H1 (cell line): ENCODE measurements around the gene CCR2. TPM values are rescaled to one million over a fixed set of nuclear protein-coding genes. Genes with fewer than 3 reads are reported as not detected.

Source experiments
- CTCF ChIA-PET: fragments of 300-600 bp; sonication (Branson Sonifier 250); formaldehyde crosslinking; loops from one replicate; lab custom pipeline; 2021; ENCODE audit not compliant: partially characterized antibody; lab: Charles Lee
- POLR2A ChIA-PET: fragments of 300-600 bp; sonication (Branson Sonifier 250); formaldehyde crosslinking; loops from one replicate; lab custom pipeline; 2021; ENCODE audit warnings: inconsistent platforms; ENCODE audit not compliant: partially characterized antibody; lab: Charles Lee
- DNase-seq, 2 experiments: peaks; one replicate each; pipeline versions ENCODE4 v3.0.0 to v3.0.0-alpha.2; 2010 to 2022; ENCODE audit warnings: low spot score in 2 of 2, low read depth in 1 of 2, mixed read lengths in 1 of 2
- FAIRE-seq: peaks from 2 replicates; lab custom pipeline; 2011; peaks lifted over from hg19 to GRCh38; lab: Jason Lieb, UNC
- H2AFZ ChIP-seq: 2 replicates; pipeline ENCODE4 v1.8.1; 2012; ENCODE audit warnings: low read length, inconsistent platforms
- H2AK5ac ChIP-seq: 2 replicates; pipeline ENCODE4 v1.6.1; 2013; ENCODE audit warnings: low read depth, low read length
- H2BK120ac ChIP-seq: replicated peaks from 2 replicates; pipeline ENCODE3; 2013; ENCODE audit warnings: low read depth, low read length, inconsistent platforms
- H2BK12ac ChIP-seq: 2 replicates; pipeline ENCODE4 v1.6.1; 2013; ENCODE audit warnings: low read depth, low read length
- H2BK15ac ChIP-seq: 2 replicates; pipeline ENCODE4 v1.6.1; 2013; ENCODE audit warnings: low read length
- H2BK20ac ChIP-seq: 2 replicates; pipeline ENCODE4 v1.6.1; 2013; ENCODE audit warnings: low read length
- H2BK5ac ChIP-seq: 2 replicates; pipeline ENCODE4 v1.6.1; 2013; ENCODE audit warnings: low read depth, low read length
- H3K14ac ChIP-seq: 2 replicates; pipeline ENCODE4 v1.6.1; 2013; ENCODE audit warnings: inconsistent platforms; ENCODE audit not compliant: insufficient read length
- H3K18ac ChIP-seq: 2 replicates; pipeline ENCODE4 v1.6.1; 2013; ENCODE audit warnings: low read length; ENCODE audit errors: extremely low read depth
- H3K23ac ChIP-seq: 2 replicates; pipeline ENCODE4 v1.6.1; 2013; ENCODE audit warnings: inconsistent platforms; ENCODE audit not compliant: insufficient read length
- H3K23me2 ChIP-seq: 2 replicates; pipeline ENCODE4 v1.6.1; 2013; ENCODE audit warnings: low read depth, low read length
- H3K27ac ChIP-seq: 2 replicates; pipeline ENCODE4 v1.6.1; 2011; ENCODE audit warnings: low read depth, low read length, inconsistent platforms
- H3K27me3 ChIP-seq, 4 experiments: replicated peaks in 1 of 4; 1 replicate in 1 of 4; 2 replicates in 3 of 4; pipeline versions ENCODE4 v1.6.1 to v1.8.1; 2011 to 2013; ENCODE audit warnings: low read length in 3 of 4, mild to moderate bottlenecking in 3 of 4, inconsistent platforms in 2 of 4, mixed read lengths in 2 of 4, moderate library complexity in 1 of 4; ENCODE audit not compliant: control insufficient read depth in 3 of 4, insufficient read depth in 3 of 4; ENCODE audit errors: extremely low read depth in 1 of 4
- H3K36me3 ChIP-seq, 4 experiments: 2 replicates each; pipeline versions ENCODE4 v1.6.1 to v1.8.1; 2011 to 2013; ENCODE audit warnings: mild to moderate bottlenecking in 4 of 4, low read length in 3 of 4, moderate library complexity in 2 of 4, control low read depth in 1 of 4, inconsistent platforms in 1 of 4; ENCODE audit not compliant: insufficient read depth in 4 of 4, control insufficient read depth in 2 of 4
- H3K4ac ChIP-seq: replicated peaks from 2 replicates; pipeline ENCODE3; 2013; ENCODE audit warnings: low read length, low read depth, mixed read lengths, inconsistent platforms; ENCODE audit not compliant: insufficient read length
- H3K4me1 ChIP-seq, 4 experiments: replicated peaks in 1 of 4; 1 replicate in 1 of 4; 2 replicates in 3 of 4; pipeline versions ENCODE4 v1.6.1 to v1.8.1; 2011 to 2013; ENCODE audit warnings: low read length in 3 of 4, inconsistent platforms in 2 of 4, mixed read lengths in 1 of 4; ENCODE audit not compliant: insufficient read depth in 4 of 4, control insufficient read depth in 3 of 4
- H3K4me2 ChIP-seq, 2 experiments: 2 replicates each; pipeline versions ENCODE4 v1.6.1 to v1.8.1; 2011 to 2013; ENCODE audit warnings: low read depth in 2 of 2, low read length in 2 of 2, control low read depth in 1 of 2, inconsistent platforms in 1 of 2, mild to moderate bottlenecking in 1 of 2; ENCODE audit not compliant: insufficient read depth in 1 of 2
- H3K4me3 ChIP-seq, 4 experiments: fragments of 200-600, 300-600 bp in 1 of 4; sonication (generic), shearing (Covaris generic), sonication (Bioruptor Twin) in 1 of 4; 2 replicates each; pipeline versions ENCODE4 v1.5.1 to v1.8.1; 2011 to 2016; ENCODE audit warnings: low read length in 4 of 4, low read depth in 3 of 4, control low read depth in 2 of 4, inconsistent platforms in 2 of 4, mild to moderate bottlenecking in 2 of 4, mixed read lengths in 1 of 4, moderate library complexity in 1 of 4; ENCODE audit not compliant: insufficient read depth in 2 of 4; ENCODE audit errors: extremely low read depth in 1 of 4
- H3K56ac ChIP-seq: replicated peaks from 2 replicates; pipeline ENCODE3; 2013; ENCODE audit warnings: low read depth, mild to moderate bottlenecking, mixed read lengths, low read length, inconsistent platforms; ENCODE audit not compliant: insufficient read length
- H3K79me1 ChIP-seq: 2 replicates; pipeline ENCODE4 v1.6.1; 2013; ENCODE audit warnings: low read depth, low read length, control low read depth
- H3K79me2 ChIP-seq, 2 experiments: 2 replicates each; pipeline versions ENCODE4 v1.6.1 to v1.8.1; 2012 to 2013; ENCODE audit warnings: low read length in 2 of 2, mild to moderate bottlenecking in 2 of 2, inconsistent platforms in 1 of 2; ENCODE audit not compliant: insufficient read depth in 2 of 2, control insufficient read depth in 1 of 2
- H3K9ac ChIP-seq, 4 experiments: replicated peaks in 1 of 4; 1 replicate in 1 of 4; 2 replicates in 3 of 4; pipeline versions ENCODE4 v1.6.1 to v1.8.1; 2011 to 2013; ENCODE audit warnings: low read depth in 3 of 4, low read length in 3 of 4, control low read depth in 2 of 4, mild to moderate bottlenecking in 2 of 4, moderate library complexity in 2 of 4, inconsistent platforms in 1 of 4; ENCODE audit errors: extremely low read depth in 1 of 4
- H3K9me3 ChIP-seq, 2 experiments: 2 replicates each; pipeline versions ENCODE4 v1.6.1 to v1.8.1; 2012 to 2013; ENCODE audit warnings: mild to moderate bottlenecking in 2 of 2, moderate library complexity in 2 of 2, control low read depth in 1 of 2, inconsistent platforms in 1 of 2, low read depth in 1 of 2, low read length in 1 of 2, mixed read lengths in 1 of 2; ENCODE audit not compliant: insufficient read depth in 2 of 2
- H4K20me1 ChIP-seq, 2 experiments: replicated peaks in 1 of 2; 2 replicates each; pipeline versions ENCODE3 to v1.8.1; 2011 to 2013; ENCODE audit warnings: inconsistent platforms in 2 of 2, low read length in 2 of 2, mild to moderate bottlenecking in 1 of 2; ENCODE audit not compliant: insufficient read depth in 2 of 2, control insufficient read depth in 1 of 2
- H4K5ac ChIP-seq: 2 replicates; pipeline ENCODE4 v1.6.1; 2013; ENCODE audit warnings: low read length, low read depth, mixed read lengths, inconsistent platforms; ENCODE audit not compliant: insufficient read length
- H4K8ac ChIP-seq: 2 replicates; pipeline ENCODE4 v1.8.0; 2013; ENCODE audit warnings: mild to moderate bottlenecking, moderate library complexity, low read length, inconsistent platforms; ENCODE audit not compliant: insufficient read depth; ENCODE audit errors: extremely low read depth
- H4K91ac ChIP-seq: replicated peaks from 2 replicates; pipeline ENCODE3; 2013; ENCODE audit warnings: low read length, mixed read lengths, inconsistent platforms; ENCODE audit not compliant: insufficient read length
- ATF3 ChIP-seq: IDR thresholded peaks from 2 replicates; pipeline ENCODE4 v1.6.1; 2011; ENCODE audit warnings: low read depth, mild to moderate bottlenecking, low read length; ENCODE audit not compliant: insufficient read depth
- CBX5 ChIP-seq: fragments of 300-800, 300-1000 bp; sonication (generic); IDR thresholded peaks from 2 replicates; pipeline ENCODE4 v1.7.1; 2016; ENCODE audit warnings: antibody characterized with exemption, low read length, low read depth
- CHD1 ChIP-seq: IDR thresholded peaks from 2 replicates; pipeline ENCODE4 v1.6.1; 2012; ENCODE audit warnings: low read depth, low read length, improper control_type of control experiment
- CHD2 ChIP-seq: IDR thresholded peaks from 2 replicates; pipeline ENCODE4 v1.6.1; 2012; ENCODE audit warnings: low read length, improper control_type of control experiment
- EGR1 ChIP-seq: IDR thresholded peaks from 2 replicates; pipeline ENCODE4 v1.6.1; 2011; ENCODE audit warnings: low read depth, low read length, borderline replicate concordance
- EP300 ChIP-seq, 2 experiments: IDR thresholded peaks; 1 replicate in 1 of 2; 2 replicates in 1 of 2; pipeline ENCODE4 v1.6.1; 2011 to 2012; ENCODE audit warnings: low read depth in 2 of 2, low read length in 2 of 2, mild to moderate bottlenecking in 2 of 2, borderline replicate concordance in 1 of 2, inconsistent platforms in 1 of 2, moderate library complexity in 1 of 2
- RNF2 ChIP-seq: fragments of 200-900, 300-1000 bp; sonication (generic); IDR thresholded peaks from 2 replicates; pipeline ENCODE4 v1.7.1; 2016; ENCODE audit warnings: borderline replicate concordance, low read depth, mild to moderate bottlenecking, antibody characterized with exemption, low read length; ENCODE audit not compliant: poor library complexity, severe bottlenecking; ENCODE audit errors: missing control alignments
- TAF1 ChIP-seq: IDR thresholded peaks from 2 replicates; pipeline ENCODE4 v1.6.1; 2011; ENCODE audit warnings: mild to moderate bottlenecking, low read depth, low read length
- TEAD4 ChIP-seq: IDR thresholded peaks from 2 replicates; pipeline ENCODE4 v1.6.1; 2012; ENCODE audit warnings: low read depth, low read length, inconsistent platforms, mixed read lengths
- WGBS, 2 experiments: shearing (Covaris generic) in 1 of 2; methylation state at CpG; one replicate each; pipeline versions ENCODE4 v1.1.6 to v1.1.7; 2013 to 2015; ENCODE audit warnings: low lambda C conversion rate in 2 of 2, mixed read lengths in 2 of 2, inconsistent platforms in 1 of 2, low coverage in 1 of 2, missing lambda C conversion rate in 1 of 2; ENCODE audit not compliant: insufficient replicate concordance in 2 of 2, insufficient coverage in 1 of 2, insufficient read length in 1 of 2; ENCODE audit errors: extremely low coverage in 1 of 2, missing lambda C conversion rate in 1 of 2; 5-methylcytosine and 5-hydroxymethylcytosine counted together
- polyA plus RNA-seq, 7 experiments: library from polyadenylated mRNA; depleted of rRNA in 3 of 7; stranded (reverse) in 5 of 7; unstranded in 2 of 7; fragments of >200 nt in 5 of 7; fragments of 200-250 nt in 2 of 7; gene quantifications; 1 replicate in 5 of 7; 2 replicates in 1 of 7; 4 replicates in 1 of 7; pipeline versions ENCODE4 v1.2.1 to v1.2.3, GENCODE V29; 2011 to 2013; ENCODE audit warnings: missing spikeins in 2 of 7, mixed read lengths in 2 of 7
- total RNA-seq: library from RNA; stranded (reverse); fragmentation: NEBNext Ultra II Directional; extraction: Animal tissue kit (Norgen Biotek cat#: 25700); gene quantifications from 2 replicates; pipeline ENCODE4 v1.2.1, GENCODE V29; 2021

The CCR2 gene
- total and polyA plus RNA-seq, 2 of the 8 experiments (the other 6 are each of a cell fraction or from before 2014, with no cell fraction given), result not detected

DNA sequence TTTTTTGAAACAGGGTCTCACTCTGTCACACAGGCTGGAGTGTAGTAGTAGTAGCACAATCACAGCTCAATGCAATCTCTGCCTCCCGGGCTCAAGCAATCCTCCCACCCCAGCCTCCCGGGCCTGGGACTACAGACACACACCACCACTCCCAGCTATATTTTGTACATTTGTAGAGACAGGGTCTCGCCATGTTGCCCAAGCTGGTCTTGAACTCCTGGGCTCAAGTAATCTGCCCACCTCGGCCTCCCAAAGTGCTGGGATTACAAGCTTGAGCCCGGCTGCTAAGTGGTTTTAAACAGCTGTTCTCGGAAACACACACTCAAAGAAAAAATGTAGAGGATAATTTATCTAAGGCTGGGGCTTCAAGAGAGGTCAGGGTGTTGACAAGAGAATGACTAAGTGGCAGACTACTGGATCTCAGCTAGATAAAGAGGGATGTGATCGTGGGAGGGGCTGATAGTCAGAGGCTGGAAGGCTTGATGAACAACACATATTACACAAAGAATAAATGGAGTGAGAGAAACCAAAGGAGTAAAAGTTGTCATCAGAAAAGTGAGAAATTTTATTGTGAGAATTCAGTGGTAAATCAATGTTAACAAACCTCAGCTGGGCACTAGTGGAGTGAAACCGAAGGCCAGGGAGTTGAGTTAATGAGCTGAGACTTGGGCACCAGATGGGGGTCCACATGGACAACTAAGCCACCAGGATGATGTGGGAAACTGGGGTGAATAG is 46.3 kb downstream of the CCR2 start:
- H2AFZ ChIP-seq, result no peak overlapping the region
- no peaks in the 10 kb centered on the region for H3K79me2 ChIP-seq
- no peaks in the 10 kb centered on the region for H3K27me3 ChIP-seq
- FAIRE-seq (no peak), DNase-seq (no peak)
- H3K4me2 ChIP-seq, result no peak overlapping the region
- H3K27ac ChIP-seq, result no peak overlapping the region
- H3K56ac ChIP-seq, result no peak overlapping the region
- H2AK5ac ChIP-seq, result no peak overlapping the region
- H3K9me3 ChIP-seq, result no peaks in the 10 kb centered on the region
- H4K8ac ChIP-seq, result no peak overlapping the region
- no peaks in the 10 kb centered on the region for H3K79me1 ChIP-seq
- CTCF ChIA-PET, result interaction anchor here (0.6 to 3.8 kb wide), 8 partner anchors 10 to 258 kb away, joined by 3 to 16 read pairs (median 3); no protein-coding TSS in a partner anchor
- 0 out of 7 replicates have a peak, but pooled peaks cover 0 to 2% (median 0%) of the 10 kb centered on the region in 4 experiments for H3K4me1 ChIP-seq
- no peak overlapping the region for H4K5ac ChIP-seq
- no peak overlapping the region for H4K91ac ChIP-seq
- H2BK20ac ChIP-seq, result no peak overlapping the region
- no peak overlapping the region for H3K4ac ChIP-seq
- H2BK12ac ChIP-seq, result no peak overlapping the region
- no peak overlapping the region for H2BK120ac ChIP-seq
- H2BK15ac ChIP-seq, result no peak overlapping the region
- no peak overlapping the region for H3K14ac ChIP-seq
- no peak overlapping the region for H3K23ac ChIP-seq
- H3K9ac ChIP-seq, result no peak overlapping the region
- no peak overlapping the region for H2BK5ac ChIP-seq
- H3K36me3 ChIP-seq, result no peaks in the 10 kb centered on the region
- no peak overlapping the region for H3K18ac ChIP-seq
- no peaks in the 10 kb centered on the region for H3K23me2 ChIP-seq
- WGBS, 2 experiments, result 89% methylated on average over 8 of the region's 8 CpGs; no CpG with 5 or more reads in 1 of the 2 experiments
- POLR2A ChIA-PET, result no interaction called here
- no peaks in the 10 kb centered on the region for H4K20me1 ChIP-seq
- no peak overlapping the region for H3K4me3 ChIP-seq
- TF ChIP-seq ATF3, result no peak
- no peak for TF ChIP-seq EP300 (IDR thresholded peaks at IDR 0.05; ENCODE audit: borderline replicate concordance in 1 of 2, low read depth in 2 of 2, low read length in 2 of 2)
- TF ChIP-seq CHD2, result no peak
- TF ChIP-seq CBX5, result no peak
- TF ChIP-seq TAF1, result no peak
- TF ChIP-seq EGR1, result no peak
- no peak for TF ChIP-seq TEAD4
- TF ChIP-seq RNF2, result no peak
- no peak for TF ChIP-seq CHD1
